NCI-H446 (cell line): ENCODE data around the gene EIF3F.
A peak's percentile ranks its signal among the peaks of the same experiment; 100 is the strongest.
"Not testable (repeated sequence)": the region's sequence is repeated elsewhere in the genome, so short reads cannot be mapped to it uniquely, and the experiment has no call there.

Experiments used
- DNase-seq, 2 experiments: peaks; one replicate each; lab custom pipeline; 2025; lab: John Stamatoyannopoulos, UW

The EIF3F gene

GRCh38 chr11:7986768-7987559, at the start of gene EIF3F:
EIF3F (plus strand) TSS chr11:7987337; CDS start chr11:7987353, 16 bp downstream.
- peak; percentile 99 to 100 for DNase-seq

- no peak for DNase-seq
Observed at GRCh38 chr11:7941146-7941545, 46.0 kb upstream of the EIF3F start.

- no peak for DNase-seq
Observed at GRCh38 chr11:7941608-7942007, 45.5 kb upstream of the EIF3F start, which contains the start of gene OR10A3. OR10A3 (minus strand) TSS chr11:7941708; CDS start chr11:7939520, 2,188 bp downstream.

- DNase-seq: no peak
Observed at GRCh38 chr11:7944123-7944522, 43.0 kb upstream of the EIF3F start.

- DNase-seq: no peak
Observed at GRCh38 chr11:7949934-7950333, 37.2 kb upstream of the EIF3F start.

- no peak for DNase-seq
Observed at GRCh38 chr11:7955191-7955590, 31.9 kb upstream of the EIF3F start.

GRCh38 chr11:7964261-7964660, 22.9 kb upstream of the EIF3F start:
- no peak for DNase-seq

GRCh38 chr11:7964873-7965272, 22.3 kb upstream of the EIF3F start:
- DNase-seq: no peak

GRCh38 chr11:7965386-7965785, 21.8 kb upstream of the EIF3F start, which contains the start of gene NLRP10:
NLRP10 (minus strand) TSS chr11:7965447; CDS start chr11:7963495, 1,952 bp downstream.
- DNase-seq: no peak

GRCh38 chr11:7967097-7967496, 20.0 kb upstream of the EIF3F start:
- no peak for DNase-seq

GRCh38 chr11:7967826-7968225, 19.3 kb upstream of the EIF3F start:
- no peak for DNase-seq

GRCh38 chr11:7968686-7969085, 18.5 kb upstream of the EIF3F start:
- no peak for DNase-seq

GRCh38 chr11:7969756-7970646, 17.1 kb upstream of the EIF3F start:
- DNase-seq: no peak

- DNase-seq: no peak
Observed at GRCh38 chr11:7971846-7972245, 15.3 kb upstream of the EIF3F start.

- DNase-seq: no peak
Observed at GRCh38 chr11:7973011-7973410, 14.1 kb upstream of the EIF3F start.

- DNase-seq: no peak
Observed at GRCh38 chr11:7974668-7975067, 12.5 kb upstream of the EIF3F start.

- DNase-seq: no peak
Observed at GRCh38 chr11:7977232-7977917, 9.8 kb upstream of the EIF3F start.

- DNase-seq: no peak
Observed at GRCh38 chr11:7981619-7982157, 5.4 kb upstream of the EIF3F start.

GRCh38 chr11:7982582-7983119, 4.5 kb upstream of the EIF3F start:
- DNase-seq: no peak

- DNase-seq: no peak
Observed at GRCh38 chr11:7983832-7984590, 3.1 kb upstream of the EIF3F start.

- DNase-seq: not testable (repeated sequence)
Observed at GRCh38 chr11:7987560-7987883, 385 bp downstream of the EIF3F start.
